ENCODE measurements around the gene TNXB.
"Not testable (repeated sequence)": the region's sequence is repeated elsewhere in the genome, so short reads cannot be mapped to it uniquely, and the experiment has no call there.

DNA sequence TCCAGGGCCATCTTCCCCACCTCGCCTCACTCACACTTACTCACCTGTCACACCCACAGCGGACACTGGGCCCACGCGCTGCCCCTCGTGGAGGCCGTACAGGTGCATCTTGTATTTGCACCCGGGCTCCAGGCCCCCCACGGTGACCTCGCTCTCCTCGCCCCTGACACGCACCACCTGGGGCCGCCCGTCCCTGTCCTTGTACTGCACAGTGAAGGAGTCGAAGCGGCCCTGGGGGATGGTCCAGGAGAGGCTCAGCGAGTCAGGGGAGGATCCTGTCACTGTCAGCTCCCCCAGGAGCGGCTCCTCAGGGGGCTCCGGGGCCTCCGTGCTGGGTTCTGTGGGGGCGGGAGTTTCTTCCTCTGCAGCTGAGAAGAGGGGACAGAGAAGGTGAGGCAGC, 56.5 kb downstream of the TNXB start:
- TF ChIP-seq POLR2A (IDR thresholded peaks at IDR 0.05); CTCF (IDR thresholded peaks at IDR 0.05); POLR2AphosphoS5 (IDR thresholded peaks at IDR 0.05; ENCODE audit: insufficient read depth in 1 of 2, low read depth in 1 of 2): not testable (repeated sequence)
